Measurements from ENCODE around the gene CARS1. TPM values are rescaled to one million over a fixed set of nuclear protein-coding genes. Genes with fewer than 3 reads are reported as not detected.

The CARS1 gene
- total RNA-seq, 1 experiment from 2014 or later, result 120 TPM

DNA sequence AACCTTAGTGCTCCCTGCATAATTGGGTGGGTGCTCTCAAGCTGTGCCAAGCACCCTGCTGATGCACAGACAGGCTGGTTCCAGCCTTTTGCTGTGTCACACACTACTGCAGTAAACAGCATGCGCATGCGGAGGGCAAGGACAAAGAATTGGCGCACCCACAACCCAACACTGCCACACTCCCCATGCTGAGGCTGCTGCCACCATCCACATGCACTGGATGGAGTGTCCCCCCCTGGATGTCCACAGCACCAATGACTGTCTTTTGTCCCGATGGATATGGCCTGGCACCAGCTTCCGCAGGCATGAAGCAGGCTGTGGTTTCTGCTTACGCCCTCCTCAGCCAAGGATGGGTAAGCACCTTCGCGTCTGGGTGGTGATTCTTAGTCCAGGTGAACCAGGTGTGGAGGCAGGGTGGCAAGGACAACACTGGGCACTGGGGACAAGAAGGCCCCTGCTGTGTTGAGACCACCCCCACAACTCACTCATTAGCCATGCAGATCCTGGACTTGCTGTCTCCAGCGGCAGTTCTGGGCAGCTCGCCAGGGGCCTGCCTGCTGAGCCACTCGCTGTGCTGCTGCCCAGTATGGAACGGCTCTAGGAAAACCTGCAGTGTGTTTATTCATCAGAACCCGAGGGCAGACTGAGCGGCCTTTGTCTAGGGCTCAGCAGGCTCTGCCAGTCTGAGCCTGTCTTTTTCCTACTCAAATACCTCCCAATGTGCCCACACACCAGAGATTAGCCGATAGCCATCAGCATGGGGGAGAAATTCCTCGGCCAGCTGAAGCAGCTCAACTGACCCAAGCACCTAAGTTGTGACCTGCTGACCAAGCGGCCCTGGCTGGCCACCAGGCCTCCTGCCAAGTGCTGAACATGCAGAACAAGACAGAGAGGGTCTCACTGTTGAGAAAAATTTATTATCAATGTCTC lies 56.9 kb downstream of the CARS1 start:
- CTCF ChIA-PET, result no interaction called here
- POLR2A ChIA-PET, result interaction anchor here (0.5 kb wide), 1 partner anchor 17 kb away, joined by 8 read pairs; no protein-coding TSS in a partner anchor
- Histone ChIP-seq H3K27me3 (ENCODE audit: control insufficient read depth, insufficient read depth, low read length) (no peaks in the 10 kb centered on the region), H3K9me3 (ENCODE audit: control insufficient read depth, insufficient read depth, low read depth, low read length) (no peaks in the 10 kb centered on the region), H3K36me3 (ENCODE audit: control insufficient read depth, insufficient read depth, low read length) (peaks cover 20% of the 10 kb centered on the region), H3K27ac (ENCODE audit: low read length) (peak overlapping the region; percentile 84), H3K4me3 (ENCODE audit: low read depth in 2 of 2, low read length in 2 of 2) (no peak overlapping the region), H3K4me1 (ENCODE audit: control insufficient read depth, insufficient read depth, low read length) (peaks cover 43% of the 10 kb centered on the region)
- DNase-seq (ENCODE audit: low read depth, low spot score) (no peak), ATAC-seq (peak; percentile 87)
- in situ Hi-C loops (cut with HindIII; ENCODE audit: low pct_unique_long_range_greater_than_20kb, low sequenced_read_pairs) (no loop called here), intact Hi-C loops (cut with micrococcal nuclease; ENCODE audit: unreplicated experiment) (no loop called here)
- no TSS peak for BruUV-seq (replicated peaks)
- TF ChIP-seq, protein P1, sequence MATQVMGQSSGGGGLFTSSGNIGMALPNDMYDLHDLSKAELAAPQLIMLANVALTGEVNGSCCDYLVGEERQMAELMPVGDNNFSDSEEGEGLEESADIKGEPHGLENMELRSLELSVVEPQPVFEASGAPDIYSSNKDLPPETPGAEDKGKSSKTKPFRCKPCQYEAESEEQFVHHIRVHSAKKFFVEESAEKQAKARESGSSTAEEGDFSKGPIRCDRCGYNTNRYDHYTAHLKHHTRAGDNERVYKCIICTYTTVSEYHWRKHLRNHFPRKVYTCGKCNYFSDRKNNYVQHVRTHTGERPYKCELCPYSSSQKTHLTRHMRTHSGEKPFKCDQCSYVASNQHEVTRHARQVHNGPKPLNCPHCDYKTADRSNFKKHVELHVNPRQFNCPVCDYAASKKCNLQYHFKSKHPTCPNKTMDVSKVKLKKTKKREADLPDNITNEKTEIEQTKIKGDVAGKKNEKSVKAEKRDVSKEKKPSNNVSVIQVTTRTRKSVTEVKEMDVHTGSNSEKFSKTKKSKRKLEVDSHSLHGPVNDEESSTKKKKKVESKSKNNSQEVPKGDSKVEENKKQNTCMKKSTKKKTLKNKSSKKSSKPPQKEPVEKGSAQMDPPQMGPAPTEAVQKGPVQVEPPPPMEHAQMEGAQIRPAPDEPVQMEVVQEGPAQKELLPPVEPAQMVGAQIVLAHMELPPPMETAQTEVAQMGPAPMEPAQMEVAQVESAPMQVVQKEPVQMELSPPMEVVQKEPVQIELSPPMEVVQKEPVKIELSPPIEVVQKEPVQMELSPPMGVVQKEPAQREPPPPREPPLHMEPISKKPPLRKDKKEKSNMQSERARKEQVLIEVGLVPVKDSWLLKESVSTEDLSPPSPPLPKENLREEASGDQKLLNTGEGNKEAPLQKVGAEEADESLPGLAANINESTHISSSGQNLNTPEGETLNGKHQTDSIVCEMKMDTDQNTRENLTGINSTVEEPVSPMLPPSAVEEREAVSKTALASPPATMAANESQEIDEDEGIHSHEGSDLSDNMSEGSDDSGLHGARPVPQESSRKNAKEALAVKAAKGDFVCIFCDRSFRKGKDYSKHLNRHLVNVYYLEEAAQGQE (IDR thresholded peaks at IDR 0.05; ENCODE audit: insufficient read depth in 1 of 2, low read depth in 2 of 2, low read length in 1 of 2), result no peak
- peak; percentile 53; the same call in 1 of the 2 replicates for TF ChIP-seq POLR2AphosphoS5 (IDR thresholded peaks at IDR 0.05; ENCODE audit: low read depth, low read length)

DNA sequence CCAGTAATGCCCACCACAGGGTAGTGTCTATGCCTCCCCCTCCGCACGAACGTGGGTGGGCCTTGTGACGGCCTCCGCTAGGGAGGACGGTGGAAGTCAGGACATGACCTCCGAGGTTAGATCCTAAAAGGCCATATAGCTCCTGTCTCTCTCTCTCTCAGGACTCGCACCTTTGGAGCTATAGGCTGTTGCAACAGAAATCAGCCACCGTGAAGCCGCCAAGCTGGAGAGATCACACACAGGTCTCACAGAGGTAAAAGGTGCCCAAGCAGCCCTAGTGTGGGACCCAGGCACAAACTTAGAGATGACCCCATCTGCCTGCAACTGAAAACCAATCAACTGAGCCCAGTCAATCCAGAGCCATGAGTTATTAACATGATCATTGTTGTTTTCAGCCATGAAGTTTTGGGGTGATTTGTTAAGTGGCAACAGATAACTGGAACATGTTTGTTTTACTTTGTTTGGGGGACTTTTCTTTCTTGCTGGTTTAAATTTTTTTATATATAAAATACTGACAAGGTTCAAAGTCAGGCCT lies 57.7 kb downstream of the CARS1 start:
- CTCF ChIA-PET, result no interaction called here
- BruUV-seq (replicated peaks), result no TSS peak
- in situ Hi-C loops (cut with HindIII; ENCODE audit: low pct_unique_long_range_greater_than_20kb, low sequenced_read_pairs), result no loop called here
- H3K27ac ChIP-seq (ENCODE audit: low read length), result peak overlapping the region; percentile 78
- peaks cover 43% of the 10 kb centered on the region for H3K4me1 ChIP-seq (ENCODE audit: control insufficient read depth, insufficient read depth, low read length)
- POLR2A ChIA-PET, result no interaction called here
- no peak overlapping the region for H3K4me3 ChIP-seq (ENCODE audit: low read depth in 2 of 2, low read length in 2 of 2)
- DNase-seq (ENCODE audit: low read depth, low spot score) (no peak), ATAC-seq (no peak)
- TF ChIP-seq, protein P1 (IDR thresholded peaks at IDR 0.05; ENCODE audit: insufficient read depth in 1 of 2, low read depth in 2 of 2, low read length in 1 of 2), result no peak
- TF ChIP-seq CTCF (IDR thresholded peaks at IDR 0.05) (no peak), TCF7L2 (IDR thresholded peaks at IDR 0.05; ENCODE audit: low read depth, low read length) (no peak), SIN3A (IDR thresholded peaks at IDR 0.05; ENCODE audit: borderline replicate concordance, insufficient read depth, low read depth, low read length) (no peak), POLR2AphosphoS5 (IDR thresholded peaks at IDR 0.05; ENCODE audit: low read depth, low read length) (no peak; the same call in 1 of the 2 replicates)
- H3K27me3 ChIP-seq (ENCODE audit: control insufficient read depth, insufficient read depth, low read length), result no peaks in the 10 kb centered on the region
- intact Hi-C loops (cut with micrococcal nuclease; ENCODE audit: unreplicated experiment), result no loop called here
- peaks cover 17% of the 10 kb centered on the region; the same call in 1 of the 2 replicates for H3K36me3 ChIP-seq (ENCODE audit: control insufficient read depth, insufficient read depth, low read length)
- H3K9me3 ChIP-seq (ENCODE audit: control insufficient read depth, insufficient read depth, low read depth, low read length), result no peaks in the 10 kb centered on the region
